OCI-LY7 (cell line): ENCODE measurements around the gene EYS. TPM values are rescaled to one million over a fixed set of nuclear protein-coding genes. Genes with fewer than 3 reads are reported as not detected.

Source experiments
- BruUV-seq: library from RNA; stranded (reverse); fragments of 400-500 nt; replicated peaks from 2 replicates; lab custom pipeline; 2021; lab: Mats Ljungman, UMichigan
- CTCF ChIA-PET: fragments of 300-600 bp; sonication (Branson Sonifier 250); formaldehyde crosslinking; loops from one replicate; lab custom pipeline; 2022; ENCODE audit warnings: antibody characterized with exemption; ENCODE audit not compliant: unreplicated experiment; lab: Charles Lee
- POLR2A ChIA-PET: fragments of 300-600 bp; sonication (Branson Sonifier 250); formaldehyde crosslinking; loops from one replicate; lab custom pipeline; 2022; ENCODE audit warnings: antibody characterized with exemption; lab: Charles Lee
- DNase-seq: peaks from one replicate; pipeline ENCODE4 v3.0.0-alpha.2; 2015; ENCODE audit warnings: low spot score
- H2AFZ ChIP-seq: fragments of 200-600 bp; sonication (generic), shearing (Covaris generic); 2 replicates; pipeline ENCODE4 v1.6.1; 2014; ENCODE audit warnings: mild to moderate bottlenecking, antibody characterized with exemption, low read length, moderate library complexity
- H3K27ac ChIP-seq: fragments of 200-600 bp; sonication (generic); 2 replicates; pipeline ENCODE4 v1.5.1; 2014; ENCODE audit warnings: mixed run types, low read depth, mild to moderate bottlenecking, moderate library complexity, low read length, inconsistent platforms; ENCODE audit not compliant: poor library complexity, severe bottlenecking
- H3K36me3 ChIP-seq: fragments of 200-600 bp; sonication (generic); 2 replicates; pipeline ENCODE4 v1.6.1; 2014; ENCODE audit warnings: mild to moderate bottlenecking, antibody characterized with exemption, low read length, moderate library complexity, mixed read lengths; ENCODE audit not compliant: insufficient read depth
- H3K4me1 ChIP-seq: fragments of 200-600 bp; sonication (generic); 2 replicates; pipeline ENCODE4 v1.5.1; 2014; ENCODE audit warnings: mild to moderate bottlenecking, low read length; ENCODE audit not compliant: insufficient read depth, poor library complexity, severe bottlenecking
- H3K4me2 ChIP-seq: fragments of 200-600 bp; sonication (generic); 2 replicates; pipeline ENCODE4 v1.6.1; 2014; ENCODE audit warnings: mild to moderate bottlenecking, low read length
- H3K4me3 ChIP-seq: fragments of 200-600 bp; sonication (generic); 2 replicates; pipeline ENCODE4 v1.5.1; 2014; ENCODE audit warnings: mild to moderate bottlenecking, low read depth, low read length; ENCODE audit not compliant: poor library complexity, severe bottlenecking
- H3K79me2 ChIP-seq: fragments of 200-600 bp; sonication (generic); 2 replicates; pipeline ENCODE4 v1.6.1; 2016; ENCODE audit warnings: low read depth, mild to moderate bottlenecking, low read length, moderate library complexity, mixed read lengths; ENCODE audit not compliant: insufficient read depth
- H3K9me2 ChIP-seq: fragments of 200-600 bp; sonication (generic); 2 replicates; pipeline ENCODE4 v1.6.1; 2016; ENCODE audit warnings: mild to moderate bottlenecking, low read length, mixed read lengths; ENCODE audit not compliant: insufficient read depth
- H3K9me3 ChIP-seq: fragments of 200-600 bp; sonication (generic); 2 replicates; pipeline ENCODE4 v1.6.1; 2014; ENCODE audit warnings: mild to moderate bottlenecking, mixed run types, low read length, mixed read lengths
- H4K20me1 ChIP-seq: fragments of 200-600 bp; sonication (generic); 2 replicates; pipeline ENCODE4 v1.6.1; 2014; ENCODE audit warnings: mild to moderate bottlenecking, antibody characterized with exemption, low read length, moderate library complexity, mixed read lengths; ENCODE audit not compliant: insufficient read depth
- CTCF ChIP-seq: fragments of 200-600 bp; sonication (generic); conservative IDR thresholded peaks from 2 replicates; pipeline ENCODE4 v1.5.1; 2014; ENCODE audit warnings: mild to moderate bottlenecking, antibody characterized with exemption, low read length, moderate library complexity, mixed read lengths
- EZH2phosphoT487 ChIP-seq: fragments of 200-600 bp; sonication (generic); IDR thresholded peaks from 2 replicates; pipeline ENCODE4 v1.6.1; 2018; ENCODE audit warnings: low read depth, borderline replicate concordance, mild to moderate bottlenecking, mixed run types, antibody characterized with exemption, low read length, moderate library complexity, mixed read lengths
- intact Hi-C: fragments of 100-400 bp; cut with micrococcal nuclease; formaldehyde crosslinking; loops from one replicate; pipeline ENCODE4 v1.10.0; 2022; ENCODE audit not compliant: unreplicated experiment
- total RNA-seq, 2 experiments: library from RNA; depleted of rRNA in 1 of 2; stranded (reverse); fragments of >200 nt in 1 of 2; shearing (Covaris generic) in 1 of 2; gene quantifications; 2 replicates each; pipeline ENCODE4 v1.2.3, GENCODE V29; 2014 to 2022

The EYS gene
- total RNA-seq, 2 experiments from 2014 or later, result not detected

GRCh38 chr6:64812138-64812537 lies 894.9 kb downstream of the EYS start:
- CTCF ChIA-PET, result no interaction called here
- no peak overlapping the region for H3K4me2 ChIP-seq
- H3K79me2 ChIP-seq, result no peaks in the 10 kb centered on the region
- H3K4me3 ChIP-seq, result no peak overlapping the region
- TF ChIP-seq EZH2phosphoT487, result no peak
- TF ChIP-seq CTCF, result no peak
- intact Hi-C loops, result no loop called here
- no peak overlapping the region for H2AFZ ChIP-seq
- BruUV-seq, result no TSS peak
- no peaks in the 10 kb centered on the region for H3K9me2 ChIP-seq
- no peaks in the 10 kb centered on the region for H3K9me3 ChIP-seq
- H4K20me1 ChIP-seq, result no peaks in the 10 kb centered on the region
- no peaks in the 10 kb centered on the region for H3K36me3 ChIP-seq
- POLR2A ChIA-PET, result interaction anchor here (0.9 kb wide), 1 partner anchor 16 kb away, joined by 3 read pairs; no protein-coding TSS in a partner anchor
- no peak for DNase-seq
- H3K27ac ChIP-seq, result no peak overlapping the region
- H3K4me1 ChIP-seq, result no peaks in the 10 kb centered on the region

GRCh38 chr6:64811119-64811518 lies 895.9 kb downstream of the EYS start:
- POLR2A ChIA-PET, result no interaction called here

DNA sequence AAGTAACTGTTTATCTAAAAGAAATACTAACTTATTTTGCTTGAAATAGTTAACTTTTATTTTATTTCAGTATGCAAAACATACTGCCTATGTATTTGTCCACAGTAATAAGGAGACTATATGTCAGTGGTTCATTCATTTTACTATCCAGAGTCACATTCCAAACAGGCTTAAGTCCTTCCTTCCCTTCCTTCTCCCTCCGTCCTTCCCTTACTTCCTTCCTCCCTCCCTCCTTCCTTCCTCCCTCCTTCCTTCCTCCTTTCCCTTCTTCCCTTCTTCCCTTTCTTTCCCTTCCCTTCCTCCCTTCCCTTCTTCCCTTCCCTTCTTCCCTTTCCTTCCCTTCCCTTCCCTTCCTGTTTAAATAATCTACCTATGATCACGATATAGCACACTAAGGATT lies 899.2 kb downstream of the EYS start:
- no peaks in the 10 kb centered on the region for H4K20me1 ChIP-seq
- no peak for DNase-seq
- no peaks in the 10 kb centered on the region for H3K9me3 ChIP-seq
- H3K4me3 ChIP-seq, result no peak overlapping the region
- no peak overlapping the region for H3K4me2 ChIP-seq
- no peak overlapping the region for H3K27ac ChIP-seq
- no peak overlapping the region for H2AFZ ChIP-seq
- H3K36me3 ChIP-seq, result no peaks in the 10 kb centered on the region
- BruUV-seq, result no TSS peak
- intact Hi-C loops, result no loop called here
- H3K9me2 ChIP-seq, result no peaks in the 10 kb centered on the region
- CTCF ChIA-PET, result no interaction called here
- H3K4me1 ChIP-seq, result no peaks in the 10 kb centered on the region
- TF ChIP-seq EZH2phosphoT487 (no peak), CTCF (no peak)
- no peaks in the 10 kb centered on the region for H3K79me2 ChIP-seq
- POLR2A ChIA-PET, result interaction anchor here (1.3 kb wide), 1 partner anchor 9 kb away, joined by 3 read pairs; no protein-coding TSS in a partner anchor

More at GRCh38 chr6:64811119-64811518, 895.9 kb downstream of the EYS start:
- H3K4me1 ChIP-seq, result no peaks in the 10 kb centered on the region
- intact Hi-C loops, result no loop called here
- TF ChIP-seq CTCF, result no peak
- BruUV-seq, result no TSS peak
- no peaks in the 10 kb centered on the region for H3K9me3 ChIP-seq
- no peak overlapping the region for H3K4me2 ChIP-seq
- H3K27ac ChIP-seq, result no peak overlapping the region
- CTCF ChIA-PET, result no interaction called here
- no peak overlapping the region for H2AFZ ChIP-seq
- no peak overlapping the region for H3K4me3 ChIP-seq
- no peaks in the 10 kb centered on the region for H3K36me3 ChIP-seq
- no peaks in the 10 kb centered on the region for H4K20me1 ChIP-seq
- no peak for DNase-seq
- H3K79me2 ChIP-seq, result no peaks in the 10 kb centered on the region
- no peaks in the 10 kb centered on the region for H3K9me2 ChIP-seq
